ENCODE results near the gene LPP.

GRCh38 chr3:188516515-188516914, 362.6 kb downstream of the LPP start:
- TF ChIP-seq CTCF (IDR thresholded peaks at IDR 0.05) (no peak), POLR2A (IDR thresholded peaks at IDR 0.05) (no peak), POLR2AphosphoS5 (IDR thresholded peaks at IDR 0.05) (no peak)
